Measurements from ENCODE around the gene RCBTB1.

GRCh38 chr13:49497272-49497671 lies 88.1 kb downstream of the RCBTB1 start:
- TF ChIP-seq POLR2AphosphoS5 (IDR thresholded peaks at IDR 0.05; ENCODE audit: insufficient read depth in 1 of 2, low read depth in 1 of 2) = no peak
- no peak for TF ChIP-seq CTCF (IDR thresholded peaks at IDR 0.05)
- no peak for TF ChIP-seq POLR2A (IDR thresholded peaks at IDR 0.05)
